DND-41 (cell line): ENCODE results near the gene RGS13.

Experiments
- ATAC-seq: fragments of 200-7000 bp; cut with Tn5 transposase; 3 replicates; pipeline ENCODE4 v1.9.1; 2021; ENCODE audit warnings: low read depth; ENCODE audit not compliant: insufficient read depth
- DNase-seq: peaks from one replicate; pipeline ENCODE4 v3.0.0-alpha.2; 2020
- H2AFZ ChIP-seq: 2 replicates; pipeline ENCODE4 v1.6.0; 2012; ENCODE audit warnings: low read depth, low read length
- H3K27ac ChIP-seq: 2 replicates; pipeline ENCODE4 v1.5.1; 2012; ENCODE audit warnings: low read length, inconsistent platforms
- H3K27me3 ChIP-seq: fragments of 200-600 bp; sonication (generic); 2 replicates; pipeline ENCODE4 v1.6.0; 2012; ENCODE audit warnings: low read length, mild to moderate bottlenecking, inconsistent platforms; ENCODE audit not compliant: insufficient read depth, poor library complexity
- H3K36me3 ChIP-seq: 2 replicates; pipeline ENCODE4 v1.5.1; 2012; ENCODE audit warnings: low read length, inconsistent platforms; ENCODE audit not compliant: insufficient read depth
- H3K4me1 ChIP-seq: 2 replicates; pipeline ENCODE4 v1.5.1; 2012; ENCODE audit warnings: mild to moderate bottlenecking, low read length; ENCODE audit not compliant: insufficient read depth
- H3K4me2 ChIP-seq: 2 replicates; pipeline ENCODE4 v1.6.0; 2012; ENCODE audit warnings: mild to moderate bottlenecking, moderate library complexity, low read length, inconsistent platforms; ENCODE audit not compliant: insufficient read depth
- H3K4me3 ChIP-seq, 2 experiments: fragments of 200-600 bp in 1 of 2; shearing (Covaris generic) in 1 of 2; 2 replicates each; pipeline ENCODE4 v1.5.1; 2012 to 2016; ENCODE audit warnings: inconsistent platforms in 2 of 2, low read length in 2 of 2, mild to moderate bottlenecking in 2 of 2, low read depth in 1 of 2, moderate library complexity in 1 of 2
- H3K79me2 ChIP-seq: 2 replicates; pipeline ENCODE4 v1.6.0; 2012; ENCODE audit warnings: low read length, inconsistent platforms; ENCODE audit not compliant: insufficient read depth
- H3K9ac ChIP-seq: 2 replicates; pipeline ENCODE4 v1.6.0; 2012; ENCODE audit warnings: low read depth, mild to moderate bottlenecking, inconsistent platforms, low read length, moderate library complexity
- H3K9me3 ChIP-seq: 2 replicates; pipeline ENCODE4 v1.5.1; 2012; ENCODE audit warnings: low read length, moderate library complexity, mild to moderate bottlenecking, inconsistent platforms; ENCODE audit not compliant: insufficient read depth, severe bottlenecking
- H4K20me1 ChIP-seq: 2 replicates; pipeline ENCODE4 v1.6.0; 2012; ENCODE audit warnings: low read length; ENCODE audit not compliant: insufficient read depth
- EZH2 ChIP-seq: IDR thresholded peaks from 3 replicates; pipeline ENCODE4 v1.6.1; 2012; ENCODE audit warnings: borderline replicate concordance, low read depth, mild to moderate bottlenecking, moderate library complexity, low read length, inconsistent platforms; ENCODE audit not compliant: severe bottlenecking
- TF ChIP-seq, protein P1 (sequence below): IDR thresholded peaks from 2 replicates; pipeline ENCODE4 v1.5.1; 2012; ENCODE audit warnings: borderline replicate concordance, low read length, moderate library complexity, mild to moderate bottlenecking; ENCODE audit not compliant: poor library complexity, severe bottlenecking; ENCODE audit errors: extremely low read depth

The RGS13 gene

DNA sequence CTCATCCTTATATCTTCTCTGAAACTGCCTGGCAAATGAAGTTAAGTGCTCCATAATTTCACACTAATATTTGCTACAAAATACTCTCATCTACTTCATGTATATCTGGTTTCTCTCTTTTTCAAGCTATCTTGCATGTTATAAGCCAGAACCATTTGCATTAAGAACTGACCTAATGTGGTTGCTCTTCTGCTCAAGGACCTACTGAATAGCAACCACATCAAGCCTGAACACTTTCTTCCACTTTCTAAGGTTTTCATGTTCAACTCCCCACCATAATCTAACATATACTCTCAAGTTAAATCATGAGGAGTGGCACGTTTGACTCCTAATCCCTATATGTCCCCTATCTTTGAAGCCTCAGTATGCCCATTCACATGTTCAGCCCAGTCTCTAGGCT lies 33.2 kb upstream of the RGS13 start:
- H3K4me2 ChIP-seq = no peak overlapping the region
- H4K20me1 ChIP-seq = no peaks in the 10 kb centered on the region
- DNase-seq = no peak
- peak overlapping the region; percentile 43; the same call in 1 of the 2 replicates for H2AFZ ChIP-seq
- no peaks in the 10 kb centered on the region for H3K27me3 ChIP-seq
- H3K4me1 ChIP-seq = peaks cover 26% of the 10 kb centered on the region
- H3K9me3 ChIP-seq = no peaks in the 10 kb centered on the region
- H3K27ac ChIP-seq = no peak overlapping the region
- H3K4me3 ChIP-seq = no peak overlapping the region
- H3K79me2 ChIP-seq = no peaks in the 10 kb centered on the region
- H3K36me3 ChIP-seq = no peaks in the 10 kb centered on the region
- no peak overlapping the region for H3K9ac ChIP-seq
- TF ChIP-seq, protein P1, sequence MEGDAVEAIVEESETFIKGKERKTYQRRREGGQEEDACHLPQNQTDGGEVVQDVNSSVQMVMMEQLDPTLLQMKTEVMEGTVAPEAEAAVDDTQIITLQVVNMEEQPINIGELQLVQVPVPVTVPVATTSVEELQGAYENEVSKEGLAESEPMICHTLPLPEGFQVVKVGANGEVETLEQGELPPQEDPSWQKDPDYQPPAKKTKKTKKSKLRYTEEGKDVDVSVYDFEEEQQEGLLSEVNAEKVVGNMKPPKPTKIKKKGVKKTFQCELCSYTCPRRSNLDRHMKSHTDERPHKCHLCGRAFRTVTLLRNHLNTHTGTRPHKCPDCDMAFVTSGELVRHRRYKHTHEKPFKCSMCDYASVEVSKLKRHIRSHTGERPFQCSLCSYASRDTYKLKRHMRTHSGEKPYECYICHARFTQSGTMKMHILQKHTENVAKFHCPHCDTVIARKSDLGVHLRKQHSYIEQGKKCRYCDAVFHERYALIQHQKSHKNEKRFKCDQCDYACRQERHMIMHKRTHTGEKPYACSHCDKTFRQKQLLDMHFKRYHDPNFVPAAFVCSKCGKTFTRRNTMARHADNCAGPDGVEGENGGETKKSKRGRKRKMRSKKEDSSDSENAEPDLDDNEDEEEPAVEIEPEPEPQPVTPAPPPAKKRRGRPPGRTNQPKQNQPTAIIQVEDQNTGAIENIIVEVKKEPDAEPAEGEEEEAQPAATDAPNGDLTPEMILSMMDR = no peak
- TF ChIP-seq EZH2 = no peak
- ATAC-seq = peak; percentile 52

DNA sequence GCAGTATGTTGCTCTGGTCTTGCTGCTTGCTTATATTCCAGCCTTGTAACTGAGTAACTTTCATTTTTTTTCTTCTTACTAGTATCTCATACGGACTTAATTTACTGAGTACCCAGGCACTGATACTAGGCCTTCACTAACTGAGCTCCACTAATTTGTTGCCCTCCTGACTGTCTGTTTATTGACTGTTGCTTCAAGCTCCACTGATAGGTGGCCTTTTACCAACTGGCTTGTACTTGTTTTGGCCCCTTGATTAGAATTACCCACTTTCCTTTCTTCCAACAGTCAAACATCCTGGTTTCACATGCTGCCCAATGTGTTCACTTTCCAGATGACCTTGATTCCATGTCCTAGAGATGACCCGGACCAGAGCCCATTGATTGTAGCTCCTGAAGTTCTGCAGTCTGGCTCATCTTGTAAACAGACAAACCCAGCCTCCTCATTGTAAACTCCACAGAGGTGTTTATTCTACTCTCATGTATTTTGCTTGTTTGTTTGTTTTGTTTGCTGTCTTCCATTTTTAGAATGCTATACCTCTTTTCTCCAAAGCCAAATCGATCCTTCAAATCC lies 32.6 kb upstream of the RGS13 start:
- Histone ChIP-seq H3K79me2 (no peaks in the 10 kb centered on the region), H3K4me1 (peaks cover 28% of the 10 kb centered on the region), H3K36me3 (no peaks in the 10 kb centered on the region), H3K4me2 (no peak overlapping the region), H2AFZ (peak overlapping the region; percentile 43; the same call in 1 of the 2 replicates), H3K27ac (no peak overlapping the region), H3K27me3 (no peaks in the 10 kb centered on the region), H3K9ac (no peak overlapping the region), H4K20me1 (no peaks in the 10 kb centered on the region), H3K9me3 (no peaks in the 10 kb centered on the region), H3K4me3 (no peak overlapping the region)
- no peak for ATAC-seq
- TF ChIP-seq, protein P1 = no peak
- no peak for TF ChIP-seq EZH2
- DNase-seq = no peak

DNA sequence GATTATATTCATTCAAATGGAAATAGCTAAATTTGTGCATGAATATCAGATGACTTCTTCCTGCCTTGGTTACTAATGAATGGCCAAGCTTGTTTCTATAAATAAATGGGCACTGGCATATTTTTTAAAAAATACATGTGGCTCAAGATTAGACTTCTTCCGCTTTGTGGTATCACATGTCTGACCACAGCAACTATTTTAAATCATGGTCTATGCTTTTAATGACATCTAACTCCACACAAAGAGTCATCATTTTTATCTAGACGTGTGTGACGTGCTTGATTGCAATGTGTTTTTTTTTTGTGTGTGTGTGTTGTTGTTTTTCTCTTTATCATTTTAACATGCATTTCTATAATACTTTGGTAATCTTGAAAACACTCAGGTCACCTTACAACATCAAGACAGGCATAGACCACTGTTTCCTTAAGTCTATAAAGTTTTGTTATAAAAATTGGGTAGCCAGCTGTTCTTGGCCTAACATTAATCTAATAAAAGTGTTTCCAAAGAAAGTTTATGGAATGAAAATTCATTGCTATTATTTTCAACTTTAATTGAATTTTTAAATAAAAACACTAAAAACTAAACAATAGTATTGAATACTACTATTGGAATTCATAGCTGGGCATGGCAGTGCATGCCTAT lies 30.8 kb upstream of the RGS13 start:
- Histone ChIP-seq H3K27ac (no peak overlapping the region), H3K4me2 (no peak overlapping the region), H3K4me3 (no peak overlapping the region), H3K9me3 (no peaks in the 10 kb centered on the region), H3K9ac (no peak overlapping the region), H3K36me3 (no peaks in the 10 kb centered on the region), H3K4me1 (peaks cover 40% of the 10 kb centered on the region), H2AFZ (no peak overlapping the region), H3K27me3 (no peaks in the 10 kb centered on the region), H4K20me1 (no peaks in the 10 kb centered on the region), H3K79me2 (peaks cover 5% of the 10 kb centered on the region; the same call in 1 of the 2 replicates)
- no peak for TF ChIP-seq EZH2
- TF ChIP-seq, protein P1 = no peak
- ATAC-seq = no peak
- DNase-seq = no peak
